GM21390 (cell line): ENCODE results near the gene PCARE.
"Not testable (repeated sequence)": the region's sequence is repeated elsewhere in the genome, so short reads cannot be mapped to it uniquely, and the experiment has no call there.

Experiments
- ATAC-seq: cut with Tn5 transposase; IDR thresholded peaks from one replicate; pipeline ENCODE4 v1.9.1; 2021; ENCODE audit not compliant: unreplicated experiment

Gene PCARE

GRCh38 chr2:29097569-29097968, 23.2 kb upstream of the PCARE start:
- no peak for ATAC-seq

DNA sequence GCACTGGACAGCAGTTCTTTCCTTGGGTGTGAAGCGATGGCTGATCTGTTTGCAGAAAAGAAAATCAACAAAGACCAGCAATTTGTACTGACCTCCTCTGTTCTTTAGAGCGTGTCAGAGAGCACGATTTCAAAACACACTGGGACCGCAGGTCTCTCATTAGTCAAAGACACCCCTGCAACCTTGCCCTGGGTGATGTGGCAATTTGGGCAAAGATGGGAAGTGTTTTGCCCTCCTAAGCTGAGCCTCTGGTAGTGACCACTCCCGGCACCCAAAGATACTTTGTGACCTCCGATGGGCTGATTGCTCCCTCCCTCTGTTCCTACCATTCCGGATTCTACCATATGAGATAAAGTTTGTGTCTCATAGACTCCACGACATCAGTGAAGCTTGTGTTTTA, 22.6 kb upstream of the PCARE start:
- no peak for ATAC-seq

DNA sequence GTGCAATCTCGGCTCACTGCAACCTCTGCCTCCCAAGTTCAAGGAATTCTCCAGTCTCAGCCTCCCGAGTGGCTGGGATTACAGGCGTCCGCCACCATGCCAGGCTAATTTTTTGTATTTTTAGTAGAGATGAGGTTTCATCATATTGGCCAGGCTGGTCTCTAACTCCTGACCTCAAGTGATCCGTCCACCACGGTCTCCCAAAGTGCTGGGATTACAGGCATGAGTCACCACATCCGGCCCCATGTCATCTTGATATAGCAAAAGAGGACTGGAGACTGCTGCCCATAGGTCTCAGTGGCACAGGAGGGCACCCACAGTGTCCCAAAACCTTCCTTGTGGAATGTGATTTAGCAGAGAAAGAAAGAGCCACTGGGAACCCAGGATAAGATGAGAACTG, 16.0 kb upstream of the PCARE start:
- not testable (repeated sequence) for ATAC-seq

- no peak for ATAC-seq
Observed at GRCh38 chr2:29084554-29084953, 10.2 kb upstream of the PCARE start.

DNA sequence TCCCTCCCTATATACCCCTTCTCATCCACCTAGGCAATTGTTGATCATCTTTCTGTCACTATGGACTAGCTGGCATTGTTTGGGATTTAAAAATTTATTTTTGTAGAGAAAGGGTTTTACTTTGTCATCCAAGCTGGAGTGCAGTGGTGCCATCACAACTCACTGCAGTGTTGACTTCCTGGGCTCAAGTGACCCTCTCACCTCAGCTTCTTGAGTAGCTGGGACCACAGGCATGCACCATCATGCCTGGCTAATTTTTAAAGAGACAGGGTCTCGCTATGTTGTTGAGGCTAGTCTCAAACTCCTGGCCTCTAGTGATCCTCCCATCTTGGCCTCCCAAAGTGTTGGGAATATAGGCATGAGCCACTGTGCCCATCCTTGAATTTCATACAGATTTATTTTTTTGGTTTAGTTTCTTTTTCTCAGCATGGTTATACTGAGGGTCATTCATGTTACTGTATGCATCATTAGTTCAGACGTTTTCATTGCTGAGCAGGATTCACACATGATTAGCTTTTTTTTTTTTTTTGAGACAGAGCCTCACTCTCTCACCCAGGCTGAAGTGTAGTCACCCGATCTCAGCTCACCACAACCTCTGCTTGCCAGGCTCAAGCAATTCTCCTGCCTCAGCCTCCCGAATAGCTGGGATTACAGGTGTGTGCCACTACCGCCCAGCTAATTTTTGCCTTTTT, 8.6 kb upstream of the PCARE start:
- peak; percentile 66 for ATAC-seq

GRCh38 chr2:29080886-29081743, 6.8 kb upstream of the PCARE start:
- no peak for ATAC-seq

- ATAC-seq, result no peak
Observed at GRCh38 chr2:29079887-29080286, 5.6 kb upstream of the PCARE start.

DNA sequence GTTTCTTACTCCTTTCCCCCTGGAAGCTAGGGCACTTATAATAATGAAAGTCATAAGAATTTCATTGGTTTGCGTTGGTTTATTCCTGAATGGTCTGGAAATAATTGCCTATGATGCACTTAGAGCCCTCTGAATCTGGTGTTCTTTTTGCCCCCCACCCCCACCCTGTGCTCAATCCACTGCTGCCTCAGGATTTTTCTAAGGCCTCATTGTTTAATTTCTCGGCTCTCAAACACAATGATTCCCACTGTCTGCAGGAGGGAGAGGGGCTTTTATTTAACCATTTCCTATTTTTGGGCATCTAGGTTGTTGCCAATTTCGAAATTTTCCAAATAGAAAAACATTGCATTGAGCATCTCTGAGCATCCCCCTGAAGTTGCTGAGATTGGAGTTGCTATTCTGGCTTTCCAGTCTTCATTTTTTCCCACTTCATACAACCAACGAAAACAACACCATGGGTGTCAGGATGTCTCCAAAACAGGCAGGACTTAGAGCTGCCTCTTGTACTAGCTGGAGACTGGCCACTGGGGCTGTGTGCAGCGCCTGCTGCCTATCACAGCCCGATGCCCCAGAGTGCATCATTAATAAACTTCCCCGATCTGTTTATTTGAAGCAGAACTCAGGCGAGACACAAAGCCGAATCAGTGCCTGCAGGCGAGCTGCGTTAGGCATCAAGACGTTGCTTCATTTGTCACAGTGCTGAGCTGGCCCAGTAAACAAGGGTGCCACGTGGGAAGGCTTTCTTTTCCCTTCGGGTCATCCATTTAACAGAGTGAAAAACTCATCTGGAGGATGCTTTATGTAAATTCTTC, 1.8 kb upstream of the PCARE start:
- ATAC-seq, result no peak

- no peak for ATAC-seq
Observed at GRCh38 chr2:29073933-29074332, 390 bp downstream of the PCARE start.

GRCh38 chr2:29072971-29073725, 1.2 kb downstream of the PCARE start:
- no peak for ATAC-seq

- no peak for ATAC-seq
Observed at GRCh38 chr2:29072251-29072650, 2.1 kb downstream of the PCARE start.

DNA sequence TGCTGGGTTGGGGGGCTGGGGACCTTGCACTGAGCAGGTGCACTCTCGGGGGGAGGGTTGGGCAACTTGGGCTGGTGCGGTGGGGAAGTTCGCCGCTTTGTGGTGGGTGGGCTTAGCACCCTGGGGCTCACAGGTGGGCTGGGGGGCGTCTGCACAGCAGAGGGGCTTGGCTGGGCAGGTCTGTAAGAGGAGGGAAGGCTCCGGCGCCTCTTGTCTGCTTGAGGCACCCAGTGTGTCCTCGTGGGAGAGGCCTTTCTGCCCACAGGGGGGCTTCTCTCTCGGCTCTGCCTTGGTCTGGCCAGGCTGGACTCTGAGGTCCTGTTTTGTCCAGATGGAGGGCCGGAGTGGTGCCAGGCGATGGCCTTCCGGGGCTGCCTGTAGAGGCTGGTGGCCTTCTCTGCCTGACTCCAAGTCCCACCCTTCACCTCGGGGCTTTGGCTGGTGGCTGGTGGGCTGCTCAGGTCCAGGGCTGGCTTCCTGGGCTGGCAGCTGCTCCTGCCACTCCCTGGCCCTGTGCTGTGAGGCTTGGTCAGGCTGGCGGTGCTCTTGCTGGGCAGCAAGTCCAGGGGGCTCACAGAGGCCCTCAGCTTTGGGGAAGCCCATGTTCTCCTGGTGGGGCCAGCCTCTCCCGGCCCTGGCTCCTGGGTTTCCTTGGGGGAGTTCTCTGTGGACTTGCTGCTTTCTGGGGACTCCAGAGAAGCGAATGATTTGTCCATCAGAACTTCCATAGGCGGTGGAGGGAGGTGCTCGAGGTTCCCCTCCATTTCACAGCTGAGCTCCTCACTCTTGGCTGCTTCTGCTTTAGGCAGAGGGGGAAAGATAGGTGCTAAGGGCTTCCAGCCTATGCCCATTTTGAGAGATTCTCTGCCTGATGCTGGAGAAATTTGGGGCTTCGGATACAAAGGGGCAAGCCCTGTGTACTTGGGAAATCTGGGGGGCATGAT, 3.0 kb downstream of the PCARE start:
- no peak for ATAC-seq

GRCh38 chr2:29070526-29070925, 3.8 kb downstream of the PCARE start:
- ATAC-seq, result no peak

DNA sequence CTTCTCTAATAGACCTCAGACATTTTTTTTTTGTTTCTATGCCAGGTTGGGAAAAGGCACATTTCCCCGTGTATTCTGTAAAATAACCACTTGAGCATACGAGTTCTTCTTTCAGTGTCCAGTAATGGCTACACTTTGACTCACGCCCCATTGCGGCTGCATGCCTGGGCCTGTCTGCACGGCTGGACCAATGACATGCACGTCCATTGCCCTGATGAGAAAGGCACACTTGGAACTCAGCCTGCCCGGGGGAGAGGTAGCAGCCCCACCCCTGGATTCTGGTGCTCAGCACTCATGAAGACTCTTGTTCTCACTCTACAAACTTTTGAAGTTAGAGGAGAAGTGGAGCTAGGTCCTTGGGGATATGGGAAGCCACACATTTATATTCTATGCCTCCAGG, 5.8 kb downstream of the PCARE start:
- ATAC-seq, result no peak

GRCh38 chr2:29066997-29067605, 7.2 kb downstream of the PCARE start:
- no peak for ATAC-seq

- ATAC-seq, result no peak
Observed at GRCh38 chr2:29066271-29066860, 8.0 kb downstream of the PCARE start.

DNA sequence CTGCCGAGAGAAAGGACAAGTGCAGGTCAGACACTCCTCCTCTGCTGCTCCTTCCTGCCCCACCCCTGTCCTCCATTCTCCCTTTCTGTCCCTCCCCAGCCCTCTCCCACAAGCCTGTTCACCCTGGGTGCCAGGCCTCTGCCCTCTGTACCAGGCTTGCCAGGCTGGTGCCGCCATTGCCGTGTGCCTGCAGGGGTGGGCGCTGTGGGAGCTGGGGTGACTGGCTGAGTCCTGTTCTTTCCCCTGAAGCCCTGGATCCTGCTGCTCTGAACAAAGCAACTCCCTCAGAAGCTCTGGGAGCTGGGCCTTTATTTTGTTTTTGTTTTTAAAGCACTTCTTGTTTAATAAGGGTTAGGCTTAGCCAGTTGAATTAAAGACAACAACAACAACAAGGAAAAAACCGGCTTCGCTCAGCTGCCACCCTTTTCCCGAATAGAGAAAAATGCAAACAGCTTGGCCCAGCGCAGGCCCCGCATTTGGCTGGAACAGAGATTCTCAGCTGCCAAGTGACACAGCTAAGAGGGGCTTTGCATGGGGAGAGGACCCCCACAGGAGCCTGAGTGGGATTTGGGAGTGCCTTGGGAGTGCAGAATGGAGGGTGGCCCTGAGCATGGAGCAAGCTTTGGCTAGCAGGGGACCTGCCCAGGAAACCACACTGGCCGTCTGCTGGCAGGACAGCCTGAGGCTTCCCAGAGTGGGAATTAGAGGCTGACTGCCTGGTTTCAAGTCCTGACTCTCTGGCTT, 9.1 kb downstream of the PCARE start:
- no peak for ATAC-seq

DNA sequence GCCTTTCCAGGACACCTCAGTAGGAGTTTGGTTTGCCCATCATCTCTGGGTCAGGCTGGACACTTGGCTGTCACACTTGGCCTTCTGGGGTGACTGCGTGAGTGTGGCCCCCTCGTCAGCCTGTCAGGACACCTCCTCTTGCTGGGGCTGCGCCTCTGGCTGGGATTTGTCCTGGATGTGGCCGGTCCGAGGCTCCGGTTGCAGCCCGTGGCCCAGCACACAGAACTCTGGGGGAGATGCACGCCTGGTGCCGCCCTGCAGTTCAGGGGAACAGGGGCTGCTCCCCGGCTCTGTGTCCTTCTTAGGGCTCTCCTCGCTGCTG, 9.6 kb downstream of the PCARE start:
- no peak for ATAC-seq

GRCh38 chr2:29064346-29064715, 10.0 kb downstream of the PCARE start:
- no peak for ATAC-seq
